ENCODE results near the gene MITD1. TPM values are rescaled to one million over a fixed set of nuclear protein-coding genes. Genes with fewer than 3 reads are reported as not detected.
A peak's percentile ranks its signal among the peaks of the same experiment; 100 is the strongest.

MITD1 gene
- total and polyA plus RNA-seq, 2 of the 13 experiments (the other 11 are each of a cell fraction or from before 2014, with no cell fraction given) = 17.8 to 43.7 TPM

- TF ChIP-seq NR1H2 (CRISPR knock-in tag; IDR thresholded peaks at IDR 0.05; ENCODE audit: borderline replicate concordance, low read depth) = no peak
- no peak for TF ChIP-seq TSC22D2 (CRISPR knock-in tag; IDR thresholded peaks at IDR 0.05; ENCODE audit: borderline replicate concordance)
- no peak for TF ChIP-seq KDM5A (IDR thresholded peaks at IDR 0.05; ENCODE audit: borderline replicate concordance, low read length)
- no peak for TF ChIP-seq ZFP36 (IDR thresholded peaks at IDR 0.05; ENCODE audit: borderline replicate concordance, low read depth, low read length, partially characterized antibody)
- TF ChIP-seq MED13 (CRISPR knock-in tag; IDR thresholded peaks at IDR 0.05) = 0 out of 2 replicates have a peak, but pooled peaks have one; percentile 32
- TF ChIP-seq NKX3-1 (CRISPR knock-in tag; IDR thresholded peaks at IDR 0.05) = 0 out of 2 replicates have a peak, but pooled peaks have one; percentile 35
- TF ChIP-seq ZNF451 (CRISPR knock-in tag; IDR thresholded peaks at IDR 0.05) = no peak; the same call in 1 of the 2 replicates
- TF ChIP-seq PHF8 (CRISPR knock-in tag; IDR thresholded peaks at IDR 0.05) = peak; percentile 77; the same call in 1 of the 2 replicates
- TF ChIP-seq ZBTB34 (CRISPR knock-in tag; IDR thresholded peaks at IDR 0.05) = no peak
- TF ChIP-seq ZBTB21 (CRISPR knock-in tag; IDR thresholded peaks at IDR 0.05) = no peak
- TF ChIP-seq CREB3 (CRISPR knock-in tag; IDR thresholded peaks at IDR 0.05) = 0 out of 2 replicates have a peak, but pooled peaks have one; percentile 52
- TF ChIP-seq FOXM1 (CRISPR knock-in tag; IDR thresholded peaks at IDR 0.05) = 0 out of 2 replicates have a peak, but pooled peaks have one; percentile 32
- no peak; the same call in 1 of the 2 replicates for TF ChIP-seq HNF4A (CRISPR knock-in tag; IDR thresholded peaks at IDR 0.05)
- no peak for TF ChIP-seq ZNF7 (CRISPR knock-in tag; IDR thresholded peaks at IDR 0.05)
- 0 out of 2 replicates have a peak, but pooled peaks have one; percentile 10 for TF ChIP-seq ZNF598 (CRISPR knock-in tag; IDR thresholded peaks at IDR 0.05; ENCODE audit: borderline replicate concordance)
- no peak for TF ChIP-seq FOXA3 (CRISPR knock-in tag; IDR thresholded peaks at IDR 0.05)
- TF ChIP-seq PBX3 (CRISPR knock-in tag; IDR thresholded peaks at IDR 0.05; ENCODE audit: borderline replicate concordance) = 0 out of 2 replicates have a peak, but pooled peaks have one; percentile 56
- TF ChIP-seq ATRX (CRISPR knock-in tag; IDR thresholded peaks at IDR 0.05; ENCODE audit: borderline replicate concordance) = no peak
- TF ChIP-seq THAP9 (CRISPR knock-in tag; IDR thresholded peaks at IDR 0.05; ENCODE audit: borderline replicate concordance) = no peak
- peak in 1 of 2 experiments; percentile 45; a peak in 1 of 4 replicates for TF ChIP-seq REST (IDR thresholded peaks at IDR 0.05; ENCODE audit: borderline replicate concordance in 1 of 2, low read depth in 1 of 2, low read length in 2 of 2)
Observed at GRCh38 chr2:99140860-99141109, 40.1 kb downstream of the MITD1 start (continued).

All from HepG2 (cell line).